Adrenal gland (tissue), 5 donors: ENCODE measurements around the gene GJC2.

Experiments
- CTCF ChIP-seq, 6 experiments: fragments of 450-650 bp in 4 of 6; fragments of 200-600 bp in 2 of 6; sonication (generic) in 1 of 6; IDR thresholded peaks; 1 replicate in 5 of 6; 2 replicates in 1 of 6; pipeline versions ENCODE4 v1.5.1 to v1.8.0; 2016 to 2021; ENCODE audit warnings: antibody characterized with exemption in 6 of 6, mild to moderate bottlenecking in 2 of 6, moderate library complexity in 1 of 6
- POLR2A ChIP-seq, 2 donors: fragments of 450-650 bp; IDR thresholded peaks; one replicate each; pipeline ENCODE4 v1.6.1; 2017; ENCODE audit warnings: antibody characterized with exemption in 2 of 2, mild to moderate bottlenecking in 2 of 2, moderate library complexity in 1 of 2
- donor health status: DM: no; HTN: no; CAD: no.

DNA sequence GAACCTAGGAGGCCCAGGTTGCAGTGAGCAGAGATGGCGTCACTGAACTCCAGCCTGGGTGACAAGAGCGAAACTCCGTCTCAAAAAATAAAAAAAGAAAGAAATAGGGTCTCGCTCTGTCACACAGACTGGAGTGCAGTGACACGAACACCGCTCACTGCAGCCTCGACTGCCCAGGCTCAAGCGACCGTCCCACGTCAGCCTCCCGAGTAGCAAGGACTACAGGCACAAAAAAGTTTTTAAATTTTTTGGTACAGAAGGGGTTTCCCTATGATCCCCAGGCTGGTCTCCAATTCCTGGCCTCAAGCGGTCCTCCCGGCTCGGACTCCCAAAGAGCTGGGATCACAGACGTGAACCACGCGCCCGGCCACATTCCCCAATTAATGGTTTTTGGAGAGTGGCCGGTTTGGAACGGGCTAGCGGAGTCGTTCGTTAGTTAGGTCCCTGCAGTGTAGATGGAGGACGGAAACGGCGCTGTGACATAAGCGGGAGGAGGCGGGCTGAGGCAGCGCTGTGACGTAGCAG is 10.3 kb upstream of the GJC2 start:
- TF ChIP-seq POLR2A (IDR thresholded peaks at IDR 0.05) (no peak), CTCF (IDR thresholded peaks at IDR 0.05) (no peak)
